HG03196 (cell line): ENCODE measurements around the gene SNX6.
"Not testable (repeated sequence)": the region's sequence is repeated elsewhere in the genome, so short reads cannot be mapped to it uniquely, and the experiment has no call there.

Source experiments
- ATAC-seq: cut with Tn5 transposase; IDR thresholded peaks from one replicate; pipeline ENCODE4 v1.9.1; 2021; ENCODE audit not compliant: unreplicated experiment

Gene SNX6

DNA sequence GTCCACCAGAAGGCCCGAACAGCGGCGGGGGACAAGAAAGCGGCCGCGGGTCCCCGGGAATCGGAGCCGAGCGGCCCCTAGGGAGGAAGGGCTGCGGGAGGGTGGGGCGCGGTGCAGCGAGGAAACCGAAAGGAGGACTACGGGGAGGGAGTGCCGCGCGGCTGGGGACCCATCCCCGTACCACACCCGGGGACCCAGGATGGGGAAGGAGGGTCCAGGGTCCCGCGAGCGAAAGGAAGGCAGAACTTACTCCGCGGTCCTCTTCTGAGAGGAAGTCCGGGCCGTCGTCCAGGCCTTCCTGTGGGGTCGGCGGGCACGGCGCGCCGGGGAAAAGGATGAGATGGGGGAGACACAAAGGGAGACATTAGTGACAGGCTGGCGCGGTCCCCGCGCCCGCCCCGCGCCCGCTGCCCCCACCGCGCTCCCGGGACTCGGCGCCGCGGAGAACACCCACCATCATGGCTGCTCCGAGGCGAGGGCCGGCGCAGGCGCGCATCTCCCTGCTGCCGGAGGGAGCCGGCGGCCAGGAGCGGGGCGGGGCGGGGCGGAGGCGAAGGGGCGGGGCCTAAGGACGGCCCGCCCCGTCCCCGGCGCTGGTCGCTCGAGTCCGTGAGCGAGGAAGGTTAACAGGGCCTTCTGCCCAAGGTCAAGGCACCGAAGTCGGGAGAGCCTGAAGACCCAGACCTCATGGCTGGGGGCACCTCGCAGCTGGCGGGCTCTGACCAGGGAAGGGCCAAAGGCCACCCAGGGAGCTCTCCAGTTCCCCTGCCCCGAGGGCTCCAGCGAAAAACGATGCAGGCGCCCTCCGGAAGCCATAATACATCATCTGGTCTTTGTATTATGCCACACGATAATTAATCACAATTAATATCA is at the start of gene SNX6:
TSS of gene SNX6 (minus strand) at position 492 of the 873 bp plus-strand sequence. CDS start at position 460, 32 bp downstream.
- ATAC-seq: peak; percentile 87

DNA sequence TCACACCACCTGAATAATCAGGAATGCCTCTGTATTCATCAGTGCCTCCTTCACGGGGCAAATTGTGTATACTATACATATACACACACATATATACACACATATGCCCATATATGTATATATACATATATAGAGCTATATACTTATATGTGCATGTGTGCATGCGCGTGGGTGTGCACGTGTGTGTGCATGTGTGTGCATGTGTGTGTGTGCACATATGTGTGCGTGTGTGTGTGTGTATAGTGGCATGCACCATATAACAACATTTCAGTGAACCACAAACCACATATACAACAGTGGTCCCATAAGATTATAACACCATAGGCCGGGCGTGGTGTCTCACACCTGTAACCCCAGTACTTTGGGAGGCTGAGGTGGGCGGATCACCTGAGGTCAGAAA is 48.8 kb upstream of the SNX6 start:
- ATAC-seq: no peak

DNA sequence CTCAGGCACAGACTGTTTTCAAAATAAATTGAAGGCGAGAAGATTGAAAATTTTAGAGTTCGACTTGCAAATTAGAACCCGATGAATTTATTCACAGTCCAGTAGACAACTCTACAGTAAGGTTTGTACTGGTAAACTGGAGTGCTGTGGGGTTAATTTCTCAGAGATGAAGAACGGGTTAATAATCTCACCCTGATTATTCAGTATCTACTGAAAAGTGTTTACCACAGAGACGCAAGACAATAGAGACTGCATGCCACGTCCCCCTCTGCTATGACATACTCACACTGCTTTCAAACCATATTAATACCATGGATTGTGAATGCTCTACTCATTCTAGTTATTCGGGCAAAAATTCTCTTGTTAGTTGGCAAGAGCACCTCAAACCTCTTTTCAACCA is 48.4 kb upstream of the SNX6 start:
- no peak for ATAC-seq

DNA sequence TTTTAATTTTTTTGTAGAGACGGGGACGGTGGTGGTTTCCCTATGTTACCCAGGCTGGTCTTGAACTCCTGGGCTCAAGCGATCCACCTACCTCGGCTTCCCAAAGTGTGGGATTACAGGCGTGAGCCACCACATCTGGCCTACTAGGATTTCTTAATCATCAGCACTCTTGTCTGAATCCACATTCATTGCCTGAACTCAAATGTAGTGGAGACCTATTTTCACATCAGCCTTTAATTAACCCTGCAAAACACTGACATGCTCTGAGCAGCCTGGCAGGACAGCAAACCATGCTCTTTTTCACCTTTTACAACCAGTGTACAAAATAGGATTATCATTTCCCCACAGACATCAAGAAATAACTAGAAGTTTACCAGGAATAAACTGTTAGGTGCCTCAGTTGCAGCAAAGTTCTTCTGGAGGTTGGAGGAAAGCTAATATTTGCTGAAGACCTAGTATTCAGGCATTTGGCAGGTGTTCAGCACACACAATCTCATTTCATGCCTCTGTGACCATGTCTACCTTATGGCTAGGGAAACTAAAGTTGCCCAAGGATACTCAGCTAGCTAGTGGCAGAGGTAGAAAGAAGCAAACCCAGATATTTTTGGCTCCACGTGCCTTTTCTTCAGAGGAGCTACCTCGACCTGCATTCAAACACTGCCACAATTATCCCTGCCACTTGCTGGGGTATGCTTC is 46.7 kb upstream of the SNX6 start:
- no peak for ATAC-seq

DNA sequence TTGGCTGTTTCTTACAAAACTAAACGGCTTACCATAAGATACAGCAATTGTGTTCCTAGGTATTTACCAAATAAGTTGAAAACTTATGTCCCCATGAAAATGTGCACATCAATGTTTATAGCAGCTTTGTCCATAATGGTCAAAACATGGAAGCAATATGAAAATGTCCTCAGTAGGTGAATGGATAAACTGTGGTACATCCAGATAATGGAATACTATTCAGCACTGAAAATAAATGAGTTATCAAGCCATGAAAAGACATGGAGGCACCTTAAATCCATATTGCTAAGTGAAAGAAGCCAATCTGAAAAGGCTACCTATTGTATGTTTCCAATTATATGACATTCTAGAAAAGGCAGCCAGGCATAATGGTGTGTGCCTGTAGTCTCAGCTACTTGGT is 43.8 kb upstream of the SNX6 start:
- no peak for ATAC-seq

DNA sequence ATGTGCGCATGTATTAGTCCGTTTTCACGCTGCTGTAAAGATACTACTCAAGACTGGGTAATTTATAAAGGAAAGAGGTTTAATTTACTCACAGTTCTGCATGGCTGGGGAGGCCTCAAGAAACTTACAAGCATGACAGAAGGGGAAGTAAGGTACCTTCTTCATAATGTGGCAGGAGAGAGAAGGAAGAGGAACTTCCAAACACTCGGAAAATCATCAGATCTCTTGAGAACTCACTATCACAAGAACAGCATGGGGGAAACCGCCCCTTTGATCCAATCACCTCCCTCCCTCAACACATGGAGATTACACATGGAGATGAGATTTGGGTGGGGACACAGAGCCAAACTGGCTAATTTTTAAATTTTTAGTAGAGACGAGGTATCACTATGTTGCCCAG is 41.8 kb upstream of the SNX6 start:
- no peak for ATAC-seq

DNA sequence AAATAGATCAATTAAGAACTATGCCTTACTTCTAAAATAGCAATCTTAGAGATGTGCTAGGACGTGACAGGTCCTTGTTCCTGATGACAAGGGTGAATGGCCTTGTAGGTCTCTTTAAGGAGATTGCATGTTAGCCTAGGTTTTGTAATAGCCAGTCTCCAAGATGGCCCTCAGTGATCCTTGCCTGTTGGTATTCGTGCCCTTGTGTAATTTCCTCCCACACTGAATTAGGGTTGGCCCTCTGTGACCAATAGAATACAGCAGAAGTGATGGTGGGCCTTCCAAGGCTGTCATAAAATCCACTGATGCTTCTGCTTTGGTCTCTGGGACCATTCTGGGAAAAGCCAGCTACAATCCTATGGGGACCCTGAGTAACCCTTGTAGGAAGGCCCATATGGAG is 38.2 kb upstream of the SNX6 start:
- ATAC-seq: no peak

DNA sequence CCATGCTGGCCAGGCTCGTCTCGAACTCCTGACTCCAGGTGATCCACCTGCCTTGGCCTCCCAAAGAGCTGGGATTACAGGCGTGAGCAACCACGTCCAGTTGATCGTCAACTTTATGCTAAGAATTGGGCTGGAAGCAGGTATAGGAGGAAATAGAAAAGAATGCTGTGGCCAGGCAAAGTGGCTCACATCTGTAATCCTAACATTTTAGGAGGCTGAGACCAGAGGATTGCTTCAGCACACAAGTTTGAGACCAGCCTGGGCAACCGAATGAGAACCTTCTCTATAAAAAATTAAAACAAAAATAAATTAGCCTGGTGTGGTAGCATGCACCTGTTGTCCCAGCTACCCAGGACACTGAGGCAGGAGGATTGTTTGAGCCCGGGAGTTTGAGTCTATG is 37.1 kb upstream of the SNX6 start:
- no peak for ATAC-seq

DNA sequence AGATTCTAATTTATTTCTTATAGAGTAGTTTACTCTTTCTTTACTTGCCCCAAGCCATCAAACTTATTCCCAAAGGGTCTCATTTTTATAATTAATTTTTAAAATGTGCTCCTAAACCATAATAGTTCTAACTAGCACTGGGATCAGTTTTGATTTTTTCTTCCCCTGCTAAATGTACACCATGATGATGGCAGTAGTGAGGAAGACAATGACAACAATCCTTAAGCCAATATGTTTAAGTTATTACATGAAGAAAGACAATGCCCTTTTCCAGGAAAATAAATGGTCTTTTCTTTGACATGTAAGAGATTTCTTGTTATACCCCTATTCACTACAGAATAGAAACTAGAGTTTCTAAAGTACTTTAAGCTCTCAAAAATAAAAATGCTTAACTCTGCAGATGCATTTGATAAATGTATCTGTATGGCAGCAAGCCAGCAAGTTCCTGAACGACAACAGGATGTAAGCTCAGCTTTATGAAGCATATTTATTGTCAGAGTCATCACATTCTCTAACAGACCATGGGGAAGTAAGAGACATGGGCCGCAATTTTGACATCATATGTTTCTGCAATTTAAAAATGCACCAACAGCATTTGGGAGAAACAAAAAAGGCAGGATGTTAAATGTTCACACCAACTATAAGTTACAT is 36.0 kb upstream of the SNX6 start:
- no peak for ATAC-seq

DNA sequence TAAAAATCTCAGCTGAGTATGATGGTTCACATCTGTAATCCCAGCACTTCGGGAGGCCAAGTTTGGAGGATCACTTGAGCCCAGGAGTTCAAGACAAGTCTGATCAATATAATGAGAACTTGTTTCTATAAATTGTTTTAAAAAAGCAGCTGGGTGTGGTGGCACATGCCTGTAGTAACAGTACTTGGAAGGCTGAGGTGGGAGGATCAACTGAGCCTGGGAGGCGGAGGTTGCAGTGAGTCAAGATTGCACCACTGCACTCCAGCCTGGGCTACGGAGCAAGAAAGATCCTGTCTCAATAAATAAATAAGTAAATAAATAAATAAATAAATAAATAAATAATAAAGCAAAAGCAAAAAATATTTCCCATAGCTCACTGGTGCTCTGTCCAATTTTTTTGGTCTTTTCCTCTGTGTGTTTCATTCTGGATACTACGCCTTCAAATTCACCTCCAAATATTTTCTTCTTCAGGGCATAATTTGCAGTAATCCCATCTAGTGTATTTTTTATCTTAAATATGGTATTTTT is 32.7 kb upstream of the SNX6 start:
- no peak for ATAC-seq

DNA sequence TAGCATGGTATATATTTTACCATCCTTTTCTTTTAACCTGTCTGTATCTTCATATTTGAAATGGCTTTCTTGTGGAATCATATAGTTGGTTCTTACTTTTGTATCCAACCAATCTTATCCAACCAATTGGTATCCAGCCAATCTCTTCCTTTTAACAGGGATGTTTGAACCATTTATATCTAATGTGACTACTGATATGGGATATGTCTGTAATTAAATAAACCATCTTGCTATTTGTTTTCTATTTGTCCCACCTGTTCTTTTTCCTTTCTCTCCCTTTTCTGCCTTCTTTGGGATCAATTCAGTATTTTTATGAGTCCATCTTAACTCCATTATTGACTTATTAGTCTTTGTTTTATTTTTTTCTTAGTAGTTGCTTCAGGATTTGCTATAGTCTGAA is 30.8 kb upstream of the SNX6 start:
- no peak for ATAC-seq

DNA sequence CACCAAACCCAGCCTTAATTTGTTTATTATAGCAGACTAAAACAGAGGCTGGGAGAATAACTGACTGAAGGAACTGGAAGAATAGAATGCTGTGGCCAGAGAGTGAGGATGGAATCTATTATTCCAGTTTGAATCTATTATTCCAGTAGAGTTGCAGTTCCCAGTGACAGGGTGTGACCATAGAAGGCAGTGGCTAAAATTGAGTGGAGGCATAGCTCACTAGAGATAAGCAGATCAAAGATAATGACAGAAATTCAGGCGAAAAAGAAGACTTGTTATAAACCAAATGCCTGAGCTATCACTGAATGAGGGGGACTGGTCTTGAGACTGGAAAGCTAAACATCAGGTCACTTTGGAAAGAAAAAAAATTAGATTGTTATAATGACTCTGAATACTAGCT is 26.0 kb upstream of the SNX6 start:
- no peak for ATAC-seq

DNA sequence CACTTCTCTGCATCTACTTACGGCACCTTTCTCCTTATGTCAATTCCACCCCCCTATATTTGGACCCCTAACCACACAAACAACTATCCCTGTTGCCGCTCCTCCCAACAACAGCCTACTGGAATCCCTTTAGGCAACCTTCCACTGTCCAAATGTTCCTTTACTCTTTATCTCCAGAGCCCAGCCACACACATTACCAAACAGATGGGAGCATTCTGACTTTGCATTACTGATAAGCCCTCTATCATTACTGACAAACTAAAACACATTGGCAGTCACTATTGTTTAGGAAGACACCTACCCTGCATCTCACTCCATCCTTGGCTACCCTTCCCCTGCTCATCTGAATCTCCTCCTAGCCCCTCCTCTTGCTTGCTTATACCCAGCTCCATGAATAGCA is 23.1 kb upstream of the SNX6 start:
- not testable (repeated sequence) for ATAC-seq

DNA sequence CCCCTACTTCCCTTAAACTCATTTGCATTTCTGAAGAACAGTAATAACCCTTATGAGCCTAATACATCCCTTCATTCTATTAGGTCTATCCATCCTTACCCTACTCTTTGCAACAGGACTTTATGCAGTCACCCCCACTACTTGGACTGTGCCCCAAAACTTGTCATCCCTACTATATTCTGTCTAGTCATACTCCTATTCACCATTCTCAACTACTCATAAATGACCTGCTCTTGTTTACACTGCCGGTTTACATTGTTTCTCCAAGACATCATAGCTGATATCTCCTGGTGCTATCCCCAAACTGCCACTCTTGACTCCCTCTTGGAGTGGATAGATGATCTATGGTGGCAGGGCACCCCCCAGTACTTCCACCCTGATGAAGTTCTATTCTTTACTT is 22.4 kb upstream of the SNX6 start:
- ATAC-seq: not testable (repeated sequence)

DNA sequence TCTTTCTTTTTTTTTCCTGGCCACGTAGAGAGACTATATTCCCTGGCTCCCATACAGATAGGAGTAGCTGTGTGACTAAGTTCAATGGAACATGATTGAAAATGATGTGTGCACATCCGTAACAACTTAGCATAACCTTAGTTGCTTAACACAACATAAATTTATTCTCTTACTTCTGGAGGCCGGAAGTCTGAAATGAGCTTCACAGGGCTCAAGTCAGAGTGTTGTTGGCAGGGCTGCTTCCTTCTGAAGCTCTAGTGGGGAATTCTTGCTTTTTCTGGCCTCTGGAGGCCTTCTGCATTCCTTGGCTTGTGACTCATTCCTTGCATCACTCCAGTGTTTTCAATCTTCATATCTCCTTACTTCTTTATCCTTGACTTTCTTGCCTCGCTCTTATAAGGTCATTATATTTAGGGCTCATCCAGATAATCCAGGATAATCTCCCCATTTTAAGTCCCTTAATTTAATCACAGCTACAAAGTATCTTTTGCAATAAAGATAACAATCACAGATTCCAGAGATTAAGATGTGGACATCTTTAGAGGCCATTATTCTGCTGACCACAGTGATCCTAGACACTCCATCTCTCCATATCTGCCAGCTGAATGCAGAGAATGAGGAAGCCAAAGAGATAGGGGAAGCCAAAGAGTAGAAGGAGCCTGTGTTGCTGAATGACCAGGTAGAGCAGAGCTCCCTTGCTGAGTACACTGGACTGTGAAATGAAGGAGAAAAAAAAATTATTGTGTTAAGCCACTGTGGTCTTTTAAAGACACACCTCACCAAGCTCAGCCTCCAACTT is 21.0 kb upstream of the SNX6 start:
- no peak for ATAC-seq

DNA sequence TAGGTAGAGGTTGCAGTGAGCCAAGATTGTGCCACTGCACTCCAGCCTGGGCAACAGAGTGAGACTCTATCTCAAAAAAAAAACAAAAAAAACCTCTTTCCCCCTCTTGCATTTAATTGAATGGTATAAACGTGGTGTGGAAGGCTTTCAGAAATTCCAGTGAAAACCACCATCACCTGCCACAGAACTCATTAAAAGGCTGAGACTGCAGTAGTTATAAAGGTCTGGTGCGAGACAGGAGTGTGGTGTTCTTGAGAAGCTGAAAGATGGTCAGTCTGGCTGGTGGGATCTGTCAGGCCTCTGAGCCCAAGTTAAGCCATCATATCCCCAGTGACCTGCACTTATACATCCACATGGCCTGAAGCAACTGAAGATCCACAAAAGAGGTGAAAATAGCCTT is 20.1 kb upstream of the SNX6 start:
- ATAC-seq: not testable (repeated sequence)

DNA sequence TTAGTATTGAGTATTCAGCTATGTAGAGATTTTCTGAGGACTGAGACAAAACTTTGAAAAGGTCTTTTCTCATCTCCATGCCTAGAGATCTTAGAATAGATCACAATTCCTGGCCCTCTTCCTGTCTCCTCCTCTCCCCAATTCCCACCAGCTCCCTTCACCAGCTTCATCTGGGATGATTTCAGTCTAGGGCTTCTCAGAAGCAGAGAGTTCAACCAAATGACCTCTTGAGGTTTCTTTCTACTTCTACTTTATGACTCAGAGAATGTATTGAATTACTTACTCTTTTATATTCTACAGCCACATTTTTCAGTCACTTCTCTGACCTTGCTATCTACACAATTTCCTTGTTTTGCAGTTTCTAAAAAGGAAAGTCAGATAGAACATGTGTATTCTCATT is 19.4 kb upstream of the SNX6 start:
- no peak for ATAC-seq

DNA sequence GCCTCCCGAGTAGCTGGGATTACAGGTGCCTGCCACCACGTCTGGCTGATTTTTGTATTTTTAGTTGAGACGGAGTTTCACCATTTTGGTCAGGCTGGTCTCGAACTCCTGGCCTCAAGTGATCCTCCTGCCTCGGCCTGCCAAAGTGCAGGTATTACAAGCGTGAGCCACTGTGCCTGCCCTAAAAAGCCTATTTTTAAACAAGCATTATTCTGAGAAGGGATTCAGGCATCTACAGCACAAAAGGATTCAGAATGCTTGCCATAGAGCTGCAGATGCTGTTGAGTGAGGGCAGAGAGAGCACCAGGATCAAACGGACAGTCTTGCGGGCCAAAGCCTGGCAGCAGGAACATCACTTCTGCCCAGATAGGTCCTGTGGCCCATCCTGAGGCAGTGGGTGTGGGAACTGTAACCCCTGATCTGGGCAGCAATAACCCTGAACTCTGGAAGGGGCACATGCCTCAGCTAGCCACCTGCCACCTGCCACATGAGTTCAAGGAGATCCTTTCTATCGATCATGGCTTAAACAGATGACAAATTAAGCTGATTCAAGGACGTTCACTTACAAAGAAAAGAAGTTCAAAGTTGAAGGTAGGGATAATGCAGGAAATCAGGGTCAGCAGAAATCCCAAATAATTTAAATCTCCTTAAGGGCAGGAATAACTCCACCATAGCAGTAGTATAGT is 16.8 kb upstream of the SNX6 start:
- no peak for ATAC-seq

DNA sequence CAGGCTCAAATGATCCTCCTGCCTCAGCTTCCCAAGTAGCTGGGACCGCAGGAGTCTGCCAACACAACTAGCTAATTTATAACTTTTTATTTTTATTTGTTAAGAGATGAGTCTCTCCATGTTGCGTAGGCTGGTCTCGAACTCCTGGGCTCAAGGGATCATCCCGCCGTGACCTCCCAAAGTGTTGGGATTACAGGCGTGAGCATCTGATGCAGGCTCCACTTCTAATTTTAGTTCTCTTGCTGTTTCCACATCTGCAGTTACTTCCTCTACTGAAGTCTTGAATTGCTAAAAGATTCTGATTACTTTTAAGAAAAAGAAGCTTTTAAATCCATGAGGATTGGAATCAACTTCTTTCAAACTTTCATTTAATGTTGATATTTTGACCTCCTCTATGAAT is 13.4 kb upstream of the SNX6 start:
- ATAC-seq: no peak

DNA sequence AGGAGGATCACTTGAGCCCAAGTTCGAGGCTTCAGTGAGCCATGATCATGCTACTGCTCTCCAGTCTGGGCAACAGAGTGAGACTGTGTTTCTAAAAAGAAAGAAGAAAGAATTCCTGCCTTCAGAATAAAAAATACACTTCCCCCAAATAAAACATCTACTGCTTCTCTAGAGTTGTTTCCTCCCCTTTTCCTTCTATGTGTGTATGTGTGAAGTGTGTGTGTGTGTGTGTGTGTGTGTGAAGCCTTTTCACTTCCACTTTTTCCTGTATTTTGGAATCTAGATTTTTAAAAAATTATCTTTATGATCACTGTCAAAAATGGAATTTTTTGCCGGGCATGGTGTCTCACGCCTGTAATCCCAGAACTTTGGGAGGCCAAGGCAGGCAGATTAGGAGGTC is 12.6 kb upstream of the SNX6 start:
- ATAC-seq: no peak
